ENCODE data around the gene MAL. TPM values are rescaled to one million over a fixed set of nuclear protein-coding genes. Genes with fewer than 3 reads are reported as not detected.

The MAL gene
- total RNA-seq, 1 experiment from 2014 or later, result 1.6 TPM

GRCh38 chr2:95021847-95022246 is 3.7 kb upstream of the MAL start:
- H3K4me3 ChIP-seq (ENCODE audit: low read length), result no peak overlapping the region
- H3K9ac ChIP-seq (ENCODE audit: low read length), result no peak overlapping the region
- H4K20me1 ChIP-seq (ENCODE audit: low read length), result no peaks in the 10 kb centered on the region
- intact Hi-C loops (cut with micrococcal nuclease), result loop anchor here (1.0 to 5.0 kb wide), 3 partner anchors 40 to 93 kb away; no protein-coding TSS in a partner anchor
- H3K9me3 ChIP-seq (ENCODE audit: low read length), result no peaks in the 10 kb centered on the region
- H3K36me3 ChIP-seq (ENCODE audit: low read depth, low read length), result no peaks in the 10 kb centered on the region
- H3K4me2 ChIP-seq (ENCODE audit: low read length), result no peak overlapping the region
- H3F3A ChIP-seq (ENCODE audit: low read length, unreplicated experiment), result no peaks in the 10 kb centered on the region
- DNase-seq (no peak), ATAC-seq (no peak)
- H3K27me3 ChIP-seq (ENCODE audit: low read length), result no peaks in the 10 kb centered on the region
- no peak overlapping the region for H3K27ac ChIP-seq (ENCODE audit: low read length)
- H2AFZ ChIP-seq (ENCODE audit: low read length), result peak overlapping the region; percentile 74; the same call in 1 of the 2 replicates
- peaks cover 6% of the 10 kb centered on the region; the same call in 1 of the 2 replicates for H3K4me1 ChIP-seq (ENCODE audit: insufficient read depth, low read length)
- CTCF ChIA-PET, result interaction anchor here (0.8 to 1.9 kb wide), 2 partner anchors 55 to 57 kb away, joined by 3 to 48 read pairs; no protein-coding TSS in a partner anchor
- H3K79me2 ChIP-seq (ENCODE audit: low read length), result no peaks in the 10 kb centered on the region
- TF ChIP-seq CTCF (conservative IDR thresholded peaks at IDR 0.05; ENCODE audit: low read depth, low read length), result no peak
- no peak for TF ChIP-seq EZH2phosphoT487 (IDR thresholded peaks at IDR 0.05; ENCODE audit: borderline replicate concordance, low read length)
- no peak for TF ChIP-seq EZH2 (IDR thresholded peaks at IDR 0.05; ENCODE audit: low read length, unreplicated experiment)
- H3K9me2 ChIP-seq (replicated peaks; ENCODE audit: low read length), result no peaks in the 10 kb centered on the region
- no TSS peak for BruUV-seq (replicated peaks)
- POLR2A ChIA-PET (ENCODE audit: unreplicated experiment), result no interaction called here

- Histone ChIP-seq H3K27me3 (ENCODE audit: low read length) (no peaks in the 10 kb centered on the region), H4K20me1 (ENCODE audit: low read length) (no peaks in the 10 kb centered on the region), H3K4me2 (ENCODE audit: low read length) (peak overlapping the region; percentile 81), H3K9ac (ENCODE audit: low read length) (no peak overlapping the region), H2AFZ (ENCODE audit: low read length) (peak overlapping the region; percentile 74), H3K9me3 (ENCODE audit: low read length) (no peaks in the 10 kb centered on the region), H3F3A (ENCODE audit: low read length, unreplicated experiment) (no peaks in the 10 kb centered on the region), H3K36me3 (ENCODE audit: low read depth, low read length) (no peaks in the 10 kb centered on the region), H3K4me1 (ENCODE audit: insufficient read depth, low read length) (peaks cover 6% of the 10 kb centered on the region; the same call in 1 of the 2 replicates), H3K4me3 (ENCODE audit: low read length) (peak overlapping the region; percentile 53), H3K79me2 (ENCODE audit: low read length) (no peaks in the 10 kb centered on the region), H3K27ac (ENCODE audit: low read length) (no peak overlapping the region), H3K9me2 (replicated peaks; ENCODE audit: low read length) (no peaks in the 10 kb centered on the region)
- ChIA-PET CTCF (interaction anchor here (0.7 to 1.9 kb wide), 6 partner anchors 11 to 93 kb away, joined by 3 to 48 read pairs (median 6); no protein-coding TSS in a partner anchor), POLR2A (ENCODE audit: unreplicated experiment) (no interaction called here)
- DNase-seq (peak; percentile 89), ATAC-seq (peak; percentile 85)
- intact Hi-C loops (cut with micrococcal nuclease), result loop anchor here (1.0 to 5.0 kb wide), 3 partner anchors 40 to 93 kb away; no protein-coding TSS in a partner anchor
- no TSS peak for BruUV-seq (replicated peaks)
- TF ChIP-seq EZH2phosphoT487 (IDR thresholded peaks at IDR 0.05; ENCODE audit: borderline replicate concordance, low read length) (no peak), CTCF (conservative IDR thresholded peaks at IDR 0.05; ENCODE audit: low read depth, low read length) (peak; percentile 96)
Observed at GRCh38 chr2:95022309-95023221, 2.9 kb upstream of the MAL start.
